HG03103 (cell line): Measurements from ENCODE around the gene MRPL2.

Experiments used
- ATAC-seq: cut with Tn5 transposase; IDR thresholded peaks from one replicate; pipeline ENCODE4 v1.9.1; 2021; ENCODE audit warnings: low read depth; ENCODE audit not compliant: unreplicated experiment

The MRPL2 gene

GRCh38 chr6:43059168-43060033 is at the start of gene MRPL2, which contains the start of gene KLC4:
Gene MRPL2 (minus strand): TSS chr6:43059434. CDS start chr6:43059381, 53 bp downstream.
Gene KLC4 (plus strand): TSS chr6:43059631. CDS start chr6:43061336, 1,705 bp downstream.
- ATAC-seq: peak; percentile 85

- ATAC-seq: no peak
Observed at GRCh38 chr6:43107344-43108062, 48.3 kb upstream of the MRPL2 start.

- no peak for ATAC-seq
Observed at GRCh38 chr6:43105538-43106222, 46.4 kb upstream of the MRPL2 start.

- no peak for ATAC-seq
Observed at GRCh38 chr6:43103253-43103876, 44.1 kb upstream of the MRPL2 start.

GRCh38 chr6:43101497-43101896 is 42.3 kb upstream of the MRPL2 start:
- ATAC-seq: no peak

- ATAC-seq: no peak
Observed at GRCh38 chr6:43097502-43097901, 38.3 kb upstream of the MRPL2 start.

GRCh38 chr6:43097098-43097489 is 37.9 kb upstream of the MRPL2 start:
- no peak for ATAC-seq

- ATAC-seq: no peak
Observed at GRCh38 chr6:43096451-43097097, 37.3 kb upstream of the MRPL2 start.

GRCh38 chr6:43095939-43096338 is 36.7 kb upstream of the MRPL2 start:
- ATAC-seq: no peak

GRCh38 chr6:43093436-43094289 is 34.4 kb upstream of the MRPL2 start:
- ATAC-seq: no peak

- ATAC-seq: no peak
Observed at GRCh38 chr6:43092635-43093034, 33.4 kb upstream of the MRPL2 start.

GRCh38 chr6:43091436-43091991 is 32.3 kb upstream of the MRPL2 start:
- ATAC-seq: no peak

- no peak for ATAC-seq
Observed at GRCh38 chr6:43091020-43091419, 31.8 kb upstream of the MRPL2 start.

GRCh38 chr6:43090559-43090956 is 31.3 kb upstream of the MRPL2 start:
- ATAC-seq: no peak

GRCh38 chr6:43089874-43090558 is 30.8 kb upstream of the MRPL2 start:
- ATAC-seq: no peak

GRCh38 chr6:43089467-43089866 is 30.2 kb upstream of the MRPL2 start:
- no peak for ATAC-seq

GRCh38 chr6:43088654-43089056 is 29.4 kb upstream of the MRPL2 start:
- no peak for ATAC-seq

GRCh38 chr6:43086022-43086658 is 26.9 kb upstream of the MRPL2 start:
- no peak for ATAC-seq
